HEK293 (cell line): ENCODE results near the gene B4GALT7.

Experiments used
- CTCF ChIA-PET: fragments of 350-600 bp; formaldehyde crosslinking; extraction: SDS; loops from one replicate; lab custom pipeline; 2021; ENCODE audit warnings: antibody characterized with exemption; lab: Yijun Ruan, JAX
- POLR2A ChIA-PET: fragments of 300-600 bp; formaldehyde crosslinking; extraction: SDS; loops from one replicate; lab custom pipeline; 2020; ENCODE audit warnings: antibody characterized with exemption, inconsistent platforms; lab: Yijun Ruan, JAX
- H3K27ac ChIP-seq: fragments of 200-500 bp; sonication (Bioruptor generic); 2 replicates; pipeline ENCODE4 v1.5.1; 2014; ENCODE audit warnings: low read depth, low read length, control low read depth, inconsistent platforms; ENCODE audit errors: extremely low read depth
- H3K36me3 ChIP-seq, 2 experiments: fragments of 200-500 bp in 1 of 2; sonication (Bioruptor generic) in 1 of 2; 1 replicate in 1 of 2; 2 replicates in 1 of 2; pipeline ENCODE4 v1.5.1; 2014 to 2017; ENCODE audit warnings: inconsistent platforms in 2 of 2, low read length in 2 of 2; ENCODE audit not compliant: control insufficient read depth in 2 of 2, insufficient read depth in 1 of 2
- H3K4me1 ChIP-seq: fragments of 200-500 bp; sonication (Bioruptor generic); 2 replicates; pipeline ENCODE4 v1.5.1; 2014; ENCODE audit warnings: mild to moderate bottlenecking, low read length, inconsistent platforms; ENCODE audit not compliant: control insufficient read depth, insufficient read depth
- H3K4me3 ChIP-seq: 2 replicates; pipeline ENCODE4 v1.5.1; 2011; ENCODE audit warnings: low read depth, mild to moderate bottlenecking, control low read depth, low read length, moderate library complexity
- H3K9me3 ChIP-seq: fragments of 200-500 bp; sonication (Bioruptor generic); 2 replicates; pipeline ENCODE4 v1.5.1; 2014; ENCODE audit warnings: low read depth, low read length, inconsistent platforms; ENCODE audit not compliant: control insufficient read depth, insufficient read depth
- OSR2 ChIP-seq: fragments of 450-650 bp; formaldehyde crosslinking; IDR thresholded peaks from 2 replicates; pipeline ENCODE4 v1.5.1; 2016; ENCODE audit warnings: missing biosample characterization, missing genetic modification characterization
- SP2 ChIP-seq: fragments of 450-650 bp; formaldehyde crosslinking; IDR thresholded peaks from 2 replicates; pipeline ENCODE4 v1.5.1; 2016; ENCODE audit warnings: missing biosample characterization, missing genetic modification characterization
- ZEB2 ChIP-seq: fragments of 450-650 bp; formaldehyde crosslinking; IDR thresholded peaks from 2 replicates; pipeline ENCODE4 v1.5.1; 2016; ENCODE audit warnings: missing biosample characterization, missing genetic modification characterization
- ZFP69B ChIP-seq: fragments of 450-650 bp; formaldehyde crosslinking; IDR thresholded peaks from 2 replicates; pipeline ENCODE4 v1.5.1; 2016; ENCODE audit warnings: missing biosample characterization, missing genetic modification characterization
- ZNF114 ChIP-seq: fragments of 450-650 bp; formaldehyde crosslinking; IDR thresholded peaks from 2 replicates; pipeline ENCODE4 v1.5.0; 2017; ENCODE audit warnings: missing biosample characterization, missing genetic modification characterization
- ZNF174 ChIP-seq: fragments of 450-650 bp; formaldehyde crosslinking; IDR thresholded peaks from 2 replicates; pipeline ENCODE4 v1.5.0; 2017; ENCODE audit warnings: missing biosample characterization, mild to moderate bottlenecking, missing genetic modification characterization
- ZNF24 ChIP-seq: fragments of 450-650 bp; formaldehyde crosslinking; IDR thresholded peaks from 2 replicates; pipeline ENCODE4 v1.5.1; 2016; ENCODE audit warnings: missing biosample characterization, missing genetic modification characterization
- ZNF248 ChIP-seq: fragments of 450-650 bp; formaldehyde crosslinking; IDR thresholded peaks from 2 replicates; pipeline ENCODE4 v1.5.1; 2017; ENCODE audit warnings: missing biosample characterization, missing genetic modification characterization
- ZNF311 ChIP-seq: fragments of 450-650 bp; formaldehyde crosslinking; IDR thresholded peaks from 2 replicates; pipeline ENCODE4 v1.5.1; 2017; ENCODE audit warnings: missing biosample characterization, missing genetic modification characterization, borderline replicate concordance
- ZNF350 ChIP-seq: fragments of 450-650 bp; formaldehyde crosslinking; IDR thresholded peaks from 2 replicates; pipeline ENCODE4 v1.5.0; 2017; ENCODE audit warnings: missing biosample characterization, mild to moderate bottlenecking, missing genetic modification characterization
- ZNF404 ChIP-seq: fragments of 450-650 bp; formaldehyde crosslinking; IDR thresholded peaks from 2 replicates; pipeline ENCODE4 v1.5.1; 2017; ENCODE audit warnings: missing biosample characterization, missing genetic modification characterization
- ZNF423 ChIP-seq: fragments of 450-650 bp; formaldehyde crosslinking; IDR thresholded peaks from 2 replicates; pipeline ENCODE4 v1.5.1; 2016; ENCODE audit warnings: missing biosample characterization, missing genetic modification characterization
- ZNF501 ChIP-seq: fragments of 450-650 bp; formaldehyde crosslinking; IDR thresholded peaks from 2 replicates; pipeline ENCODE4 v1.5.1; 2016; ENCODE audit warnings: missing biosample characterization, missing genetic modification characterization
- ZNF658 ChIP-seq: fragments of 450-650 bp; formaldehyde crosslinking; IDR thresholded peaks from 2 replicates; pipeline ENCODE4; 2016; ENCODE audit warnings: missing biosample characterization, missing genetic modification characterization
- ZNF660 ChIP-seq: fragments of 450-650 bp; IDR thresholded peaks from 2 replicates; pipeline ENCODE4 v1.5.1; 2018; ENCODE audit warnings: missing biosample characterization, mild to moderate bottlenecking, missing genetic modification characterization
- TF ChIP-seq, protein P1 (sequence below): fragments of 450-650 bp; formaldehyde crosslinking; IDR thresholded peaks from 2 replicates; pipeline ENCODE4 v1.5.1; 2016; ENCODE audit warnings: missing biosample characterization, missing genetic modification characterization, borderline replicate concordance
- TF ChIP-seq, protein P2 (sequence below): fragments of 450-650 bp; formaldehyde crosslinking; IDR thresholded peaks from 2 replicates; pipeline ENCODE4 v1.5.1; 2017; ENCODE audit warnings: missing biosample characterization, missing genetic modification characterization
- TF ChIP-seq, protein P3 (sequence below): fragments of 450-650 bp; formaldehyde crosslinking; IDR thresholded peaks from 2 replicates; pipeline ENCODE4 v1.5.1; 2016; ENCODE audit warnings: missing biosample characterization, missing genetic modification characterization, low read depth
- TF ChIP-seq, protein P4 (sequence below): fragments of 450-650 bp; formaldehyde crosslinking; IDR thresholded peaks from 2 replicates; pipeline ENCODE4 v1.5.1; 2016; ENCODE audit warnings: missing biosample characterization, missing genetic modification characterization

The B4GALT7 gene

DNA sequence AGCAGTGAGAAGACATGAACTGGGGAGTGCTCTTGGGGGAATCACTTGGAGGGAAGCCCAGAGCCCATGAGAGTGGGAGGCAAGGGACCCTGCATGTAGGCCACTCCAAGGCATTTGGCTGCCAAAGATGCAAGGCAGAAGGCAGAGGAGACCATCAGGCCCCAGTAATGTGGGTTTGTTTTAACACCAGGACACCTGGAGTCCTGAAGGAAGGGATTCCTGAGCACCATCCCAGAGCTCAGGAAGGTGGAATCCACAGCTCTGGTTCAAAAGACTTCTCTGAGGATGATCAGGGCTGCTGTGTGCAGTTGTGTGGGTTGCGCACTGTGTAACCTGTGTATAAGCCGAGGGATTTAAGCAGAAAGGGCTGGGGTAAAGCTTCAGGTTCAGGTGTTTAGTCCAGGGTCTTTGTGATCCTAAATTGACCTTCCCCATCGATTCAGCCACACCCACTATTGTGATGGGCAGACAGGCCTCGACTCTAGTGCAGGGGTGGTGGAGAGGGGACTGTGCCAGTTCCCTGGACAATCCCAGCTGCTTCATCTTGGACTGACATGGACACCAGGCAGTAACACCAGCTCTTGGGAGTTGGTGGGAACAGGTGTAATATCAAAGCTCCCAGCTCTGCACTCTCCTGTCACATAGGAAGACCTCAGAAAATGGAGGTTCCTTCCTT is 11.0 kb downstream of the B4GALT7 start:
- H3K9me3 ChIP-seq, result no peaks in the 10 kb centered on the region
- no peak overlapping the region for H3K4me3 ChIP-seq
- TF ChIP-seq, protein P1, sequence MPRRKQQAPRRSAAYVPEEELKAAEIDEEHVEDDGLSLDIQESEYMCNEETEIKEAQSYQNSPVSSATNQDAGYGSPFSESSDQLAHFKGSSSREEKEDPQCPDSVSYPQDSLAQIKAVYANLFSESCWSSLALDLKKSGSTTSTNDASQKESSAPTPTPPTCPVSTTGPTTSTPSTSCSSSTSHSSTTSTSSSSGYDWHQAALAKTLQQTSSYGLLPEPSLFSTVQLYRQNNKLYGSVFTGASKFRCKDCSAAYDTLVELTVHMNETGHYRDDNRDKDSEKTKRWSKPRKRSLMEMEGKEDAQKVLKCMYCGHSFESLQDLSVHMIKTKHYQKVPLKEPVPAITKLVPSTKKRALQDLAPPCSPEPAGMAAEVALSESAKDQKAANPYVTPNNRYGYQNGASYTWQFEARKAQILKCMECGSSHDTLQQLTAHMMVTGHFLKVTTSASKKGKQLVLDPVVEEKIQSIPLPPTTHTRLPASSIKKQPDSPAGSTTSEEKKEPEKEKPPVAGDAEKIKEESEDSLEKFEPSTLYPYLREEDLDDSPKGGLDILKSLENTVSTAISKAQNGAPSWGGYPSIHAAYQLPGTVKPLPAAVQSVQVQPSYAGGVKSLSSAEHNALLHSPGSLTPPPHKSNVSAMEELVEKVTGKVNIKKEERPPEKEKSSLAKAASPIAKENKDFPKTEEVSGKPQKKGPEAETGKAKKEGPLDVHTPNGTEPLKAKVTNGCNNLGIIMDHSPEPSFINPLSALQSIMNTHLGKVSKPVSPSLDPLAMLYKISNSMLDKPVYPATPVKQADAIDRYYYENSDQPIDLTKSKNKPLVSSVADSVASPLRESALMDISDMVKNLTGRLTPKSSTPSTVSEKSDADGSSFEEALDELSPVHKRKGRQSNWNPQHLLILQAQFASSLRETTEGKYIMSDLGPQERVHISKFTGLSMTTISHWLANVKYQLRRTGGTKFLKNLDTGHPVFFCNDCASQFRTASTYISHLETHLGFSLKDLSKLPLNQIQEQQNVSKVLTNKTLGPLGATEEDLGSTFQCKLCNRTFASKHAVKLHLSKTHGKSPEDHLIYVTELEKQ (tag by site-specific recombination), result no peak
- TF ChIP-seq ZEB2 (tag by site-specific recombination), result no peak
- TF ChIP-seq OSR2 (tag by site-specific recombination), result no peak
- no peak for TF ChIP-seq ZNF311
- TF ChIP-seq ZNF174 (tag by site-specific recombination), result no peak
- TF ChIP-seq, protein P2, sequence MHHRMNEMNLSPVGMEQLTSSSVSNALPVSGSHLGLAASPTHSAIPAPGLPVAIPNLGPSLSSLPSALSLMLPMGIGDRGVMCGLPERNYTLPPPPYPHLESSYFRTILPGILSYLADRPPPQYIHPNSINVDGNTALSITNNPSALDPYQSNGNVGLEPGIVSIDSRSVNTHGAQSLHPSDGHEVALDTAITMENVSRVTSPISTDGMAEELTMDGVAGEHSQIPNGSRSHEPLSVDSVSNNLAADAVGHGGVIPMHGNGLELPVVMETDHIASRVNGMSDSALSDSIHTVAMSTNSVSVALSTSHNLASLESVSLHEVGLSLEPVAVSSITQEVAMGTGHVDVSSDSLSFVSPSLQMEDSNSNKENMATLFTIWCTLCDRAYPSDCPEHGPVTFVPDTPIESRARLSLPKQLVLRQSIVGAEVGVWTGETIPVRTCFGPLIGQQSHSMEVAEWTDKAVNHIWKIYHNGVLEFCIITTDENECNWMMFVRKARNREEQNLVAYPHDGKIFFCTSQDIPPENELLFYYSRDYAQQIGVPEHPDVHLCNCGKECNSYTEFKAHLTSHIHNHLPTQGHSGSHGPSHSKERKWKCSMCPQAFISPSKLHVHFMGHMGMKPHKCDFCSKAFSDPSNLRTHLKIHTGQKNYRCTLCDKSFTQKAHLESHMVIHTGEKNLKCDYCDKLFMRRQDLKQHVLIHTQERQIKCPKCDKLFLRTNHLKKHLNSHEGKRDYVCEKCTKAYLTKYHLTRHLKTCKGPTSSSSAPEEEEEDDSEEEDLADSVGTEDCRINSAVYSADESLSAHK (tag by site-specific recombination), result no peak
- no peak for TF ChIP-seq ZNF501 (tag by site-specific recombination)
- TF ChIP-seq ZNF404 (tag by site-specific recombination), result no peak
- no peak for TF ChIP-seq ZNF350 (tag by site-specific recombination)
- TF ChIP-seq ZNF658 (tag by site-specific recombination), result no peak
- no peak for TF ChIP-seq SP2 (tag by site-specific recombination)
- no peak for TF ChIP-seq ZNF423 (tag by site-specific recombination)
- TF ChIP-seq, protein P3, sequence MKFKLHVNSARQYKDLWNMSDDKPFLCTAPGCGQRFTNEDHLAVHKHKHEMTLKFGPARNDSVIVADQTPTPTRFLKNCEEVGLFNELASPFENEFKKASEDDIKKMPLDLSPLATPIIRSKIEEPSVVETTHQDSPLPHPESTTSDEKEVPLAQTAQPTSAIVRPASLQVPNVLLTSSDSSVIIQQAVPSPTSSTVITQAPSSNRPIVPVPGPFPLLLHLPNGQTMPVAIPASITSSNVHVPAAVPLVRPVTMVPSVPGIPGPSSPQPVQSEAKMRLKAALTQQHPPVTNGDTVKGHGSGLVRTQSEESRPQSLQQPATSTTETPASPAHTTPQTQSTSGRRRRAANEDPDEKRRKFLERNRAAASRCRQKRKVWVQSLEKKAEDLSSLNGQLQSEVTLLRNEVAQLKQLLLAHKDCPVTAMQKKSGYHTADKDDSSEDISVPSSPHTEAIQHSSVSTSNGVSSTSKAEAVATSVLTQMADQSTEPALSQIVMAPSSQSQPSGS (tag by site-specific recombination), result no peak
- TF ChIP-seq ZNF660 (tag by site-specific recombination), result no peak
- no peak for TF ChIP-seq ZFP69B (tag by site-specific recombination)
- TF ChIP-seq ZNF248 (tag by site-specific recombination), result no peak
- TF ChIP-seq, protein P4, sequence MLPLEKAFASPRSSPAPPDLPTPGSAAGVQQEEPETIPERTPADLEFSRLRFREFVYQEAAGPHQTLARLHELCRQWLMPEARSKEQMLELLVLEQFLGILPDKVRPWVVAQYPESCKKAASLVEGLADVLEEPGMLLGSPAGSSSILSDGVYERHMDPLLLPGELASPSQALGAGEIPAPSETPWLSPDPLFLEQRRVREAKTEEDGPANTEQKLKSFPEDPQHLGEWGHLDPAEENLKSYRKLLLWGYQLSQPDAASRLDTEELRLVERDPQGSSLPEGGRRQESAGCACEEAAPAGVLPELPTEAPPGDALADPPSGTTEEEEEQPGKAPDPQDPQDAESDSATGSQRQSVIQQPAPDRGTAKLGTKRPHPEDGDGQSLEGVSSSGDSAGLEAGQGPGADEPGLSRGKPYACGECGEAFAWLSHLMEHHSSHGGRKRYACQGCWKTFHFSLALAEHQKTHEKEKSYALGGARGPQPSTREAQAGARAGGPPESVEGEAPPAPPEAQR (tag by site-specific recombination), result no peak
- no peak for TF ChIP-seq ZNF24 (tag by site-specific recombination)
- no peak for TF ChIP-seq ZNF114 (tag by site-specific recombination)
- H3K4me1 ChIP-seq, result no peaks in the 10 kb centered on the region
- CTCF ChIA-PET, result interaction anchor here (0.5 to 1.2 kb wide), 4 partner anchors 207 to 977 kb away, joined by 3 to 5 read pairs (median 4); no protein-coding TSS in a partner anchor
- H3K36me3 ChIP-seq, result peaks cover 5 to 33% of the 10 kb centered on the region in 2 experiments
- H3K27ac ChIP-seq, result no peak overlapping the region
- POLR2A ChIA-PET, result interaction anchor here (1.0 kb wide), 1 partner anchor 11 kb away, joined by 3 read pairs; the partner anchor contains the start of gene B4GALT7
